Dendritic cell treated with granulocyte-macrophage colony-stimulating factor and Interleukin-4, amounts not matched to agents 40 ng/mL and 50 ng/mL, for 4 days (primary cell): ENCODE measurements around the gene COX7B2.

Experiments used
- H3K27ac Mint-ChIP-seq: one replicate; pipeline ENCODE4 v1.8.0; 2022; ENCODE audit warnings: mild to moderate bottlenecking, mixed read lengths
- H3K27me3 Mint-ChIP-seq: one replicate; pipeline ENCODE4 v1.8.0; 2022; ENCODE audit warnings: mild to moderate bottlenecking, mixed read lengths
- H3K36me3 Mint-ChIP-seq: one replicate; pipeline ENCODE4 v1.8.0; 2022; ENCODE audit warnings: low read depth, mixed read lengths
- H3K4me1 Mint-ChIP-seq: one replicate; pipeline ENCODE4 v1.8.0; 2022; ENCODE audit warnings: low read depth, mixed read lengths
- H3K4me3 Mint-ChIP-seq: one replicate; pipeline ENCODE4 v1.8.0; 2022; ENCODE audit warnings: mild to moderate bottlenecking, moderate library complexity, mixed read lengths
- H3K9me3 Mint-ChIP-seq: one replicate; pipeline ENCODE4 v1.8.0; 2022; ENCODE audit warnings: mixed read lengths
- intact Hi-C: fragments of 100-400 bp; cut with micrococcal nuclease; formaldehyde crosslinking; loops from one replicate; pipeline ENCODE4 v1.15.0; 2022

Gene COX7B2

DNA sequence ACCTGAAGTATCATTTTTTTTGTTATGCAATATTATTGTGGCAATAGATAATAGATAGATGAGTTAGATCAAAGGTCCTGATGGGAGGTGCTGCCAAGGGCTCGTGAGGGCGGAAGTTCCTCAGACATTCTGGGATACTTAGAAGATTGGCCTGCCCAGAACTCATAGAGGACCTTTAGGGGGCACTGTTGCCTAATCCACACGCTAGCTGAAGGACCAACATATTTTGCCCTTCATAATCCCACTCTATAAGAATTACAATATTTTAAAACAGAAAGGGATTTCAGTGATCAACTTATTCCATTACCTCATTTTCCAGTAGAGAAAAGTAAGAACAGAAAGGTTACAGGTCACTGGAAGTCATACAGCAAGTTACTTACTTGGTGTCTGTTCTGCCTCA is 22.9 kb upstream of the COX7B2 start:
- no peaks in the 10 kb centered on the region for H3K9me3 Mint-ChIP-seq
- no peak overlapping the region for H3K27ac Mint-ChIP-seq
- H3K36me3 Mint-ChIP-seq: no peaks in the 10 kb centered on the region
- H3K27me3 Mint-ChIP-seq: peaks cover 5% of the 10 kb centered on the region
- no peaks in the 10 kb centered on the region for H3K4me1 Mint-ChIP-seq
- intact Hi-C loops: loop anchor here (1.0 to 10.0 kb wide), 4 partner anchors 190 to 633 kb away; no protein-coding TSS in a partner anchor
- H3K4me3 Mint-ChIP-seq: no peak overlapping the region

DNA sequence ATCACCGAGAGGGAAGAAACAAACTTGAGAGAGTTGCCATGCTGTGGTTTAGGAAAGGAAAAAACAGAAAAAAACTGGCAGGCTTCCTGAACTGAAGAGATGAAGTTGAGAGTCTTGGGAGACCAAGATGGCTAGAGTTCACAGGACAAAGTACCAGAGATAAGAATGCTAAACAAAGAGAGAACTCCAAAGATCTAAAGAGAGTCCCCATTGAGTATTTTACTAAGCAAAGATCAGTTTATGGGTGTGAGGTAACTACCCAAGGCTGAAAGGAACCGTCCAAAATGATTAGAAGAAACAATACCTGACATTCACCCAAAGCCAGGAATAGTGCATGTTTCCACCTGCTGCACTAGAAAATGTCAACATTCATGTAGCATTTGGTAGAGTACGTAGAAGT is 21.8 kb upstream of the COX7B2 start:
- intact Hi-C loops: loop anchor here (5.0 to 10.0 kb wide), 3 partner anchors 286 to 634 kb away; no protein-coding TSS in a partner anchor
- no peak overlapping the region for H3K27ac Mint-ChIP-seq

DNA sequence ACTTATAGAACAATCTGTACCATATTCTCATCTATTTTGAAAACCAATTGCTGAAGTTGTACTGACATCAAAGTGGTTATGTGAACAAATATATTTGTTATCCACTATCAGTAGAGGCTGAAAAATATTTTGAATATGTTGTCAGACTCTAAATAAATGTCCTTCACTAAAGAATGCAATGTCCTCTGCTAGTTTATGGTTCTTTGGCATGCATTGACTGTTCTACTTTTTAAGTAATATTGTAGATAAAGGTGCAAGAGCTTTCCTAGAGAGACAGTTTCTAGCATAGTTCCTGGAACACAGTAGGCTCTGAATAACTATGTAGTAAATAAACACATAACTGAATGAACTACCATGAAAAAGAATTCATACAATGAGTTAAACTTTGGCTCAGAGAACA is 18.2 kb upstream of the COX7B2 start:
- Mint-ChIP-seq H3K4me1 (no peaks in the 10 kb centered on the region), H3K36me3 (no peaks in the 10 kb centered on the region), H3K9me3 (no peaks in the 10 kb centered on the region), H3K27ac (no peak overlapping the region), H3K27me3 (peaks cover 2% of the 10 kb centered on the region), H3K4me3 (no peak overlapping the region)
- intact Hi-C loops: no loop called here

More for the DNA sequence above, 21.8 kb upstream of the COX7B2 start:
- Mint-ChIP-seq H3K4me1 (no peaks in the 10 kb centered on the region), H3K4me3 (no peak overlapping the region), H3K36me3 (no peaks in the 10 kb centered on the region), H3K9me3 (no peaks in the 10 kb centered on the region), H3K27me3 (peaks cover 2% of the 10 kb centered on the region)

DNA sequence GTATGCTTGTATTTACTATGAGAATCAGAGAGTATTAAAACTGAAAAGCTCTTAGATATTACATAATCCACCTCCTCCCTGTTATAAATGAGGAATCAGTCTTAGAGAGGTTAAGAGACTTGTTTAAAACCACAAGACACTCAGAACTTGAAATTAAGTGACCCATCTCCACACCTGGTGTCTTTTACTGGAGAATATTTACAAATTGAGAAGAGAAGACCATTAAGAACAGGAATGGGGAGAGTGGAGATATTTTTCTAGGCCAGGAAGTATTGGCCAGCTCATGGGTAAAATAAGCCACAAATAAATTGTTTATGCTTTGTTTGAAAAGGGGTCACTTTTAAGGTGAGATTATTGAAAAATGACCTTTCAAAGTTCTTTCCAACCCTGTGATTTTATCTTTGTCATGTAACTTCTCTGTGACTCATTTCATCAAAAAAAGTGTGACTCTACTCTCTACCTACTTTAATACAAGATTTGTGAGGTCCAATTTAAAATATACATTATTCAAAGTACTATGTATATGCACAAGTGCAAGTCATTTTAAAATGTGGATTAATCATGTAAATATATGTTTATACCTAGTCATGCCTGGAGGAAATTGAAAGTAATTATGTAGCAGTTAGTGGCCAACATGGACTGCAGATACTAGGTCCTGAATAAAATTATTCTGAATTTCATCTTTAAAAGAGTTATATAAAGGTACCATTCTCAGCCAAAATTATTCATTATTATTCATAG is 15.9 kb upstream of the COX7B2 start:
- H3K27ac Mint-ChIP-seq: no peak overlapping the region
- H3K36me3 Mint-ChIP-seq: no peaks in the 10 kb centered on the region
- H3K4me1 Mint-ChIP-seq: no peaks in the 10 kb centered on the region
- H3K4me3 Mint-ChIP-seq: no peak overlapping the region
- no peaks in the 10 kb centered on the region for H3K9me3 Mint-ChIP-seq
- peaks cover 2% of the 10 kb centered on the region for H3K27me3 Mint-ChIP-seq
- intact Hi-C loops: no loop called here

DNA sequence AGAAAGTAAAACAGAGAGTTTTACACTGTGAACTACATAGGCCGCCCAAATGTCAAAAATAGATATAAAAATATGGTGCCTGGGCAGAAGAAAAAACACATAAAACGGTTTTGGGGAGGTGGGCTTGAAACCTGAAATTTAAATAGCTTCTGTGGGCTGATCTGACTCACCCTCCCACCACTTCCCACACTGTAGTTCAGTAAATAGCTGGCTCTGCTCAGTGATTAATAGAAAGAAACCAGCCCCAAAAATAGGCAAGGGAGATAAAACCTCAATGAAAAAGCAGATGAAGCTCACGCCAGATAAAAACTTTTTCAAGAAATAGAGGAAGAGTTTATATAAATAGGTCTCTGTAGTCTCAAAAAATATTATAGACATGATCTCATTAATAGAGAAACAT is 13.2 kb upstream of the COX7B2 start:
- Mint-ChIP-seq H3K4me3 (no peak overlapping the region), H3K27ac (no peak overlapping the region), H3K4me1 (no peaks in the 10 kb centered on the region), H3K27me3 (peaks cover 2% of the 10 kb centered on the region), H3K9me3 (no peaks in the 10 kb centered on the region), H3K36me3 (no peaks in the 10 kb centered on the region)
- intact Hi-C loops: no loop called here

DNA sequence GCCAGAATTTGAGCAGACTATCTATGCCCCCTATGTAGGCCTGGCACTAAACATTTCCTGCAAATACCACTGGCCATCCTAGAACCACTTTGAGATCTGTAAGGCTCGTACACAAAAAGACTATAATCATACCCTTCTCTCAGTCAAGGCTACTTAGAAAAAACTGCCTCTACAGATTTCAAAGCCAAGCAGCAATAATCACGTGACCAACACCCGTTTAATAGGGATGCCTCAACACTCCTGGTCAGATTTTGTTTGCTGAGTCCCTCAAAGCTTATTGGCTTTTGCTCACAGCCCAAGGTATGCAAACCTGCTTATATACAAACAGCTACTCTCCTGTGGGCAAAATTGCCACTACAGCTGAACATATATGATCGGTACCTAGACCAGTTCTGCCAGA is 897 bp downstream of the COX7B2 start:
- Mint-ChIP-seq H3K9me3 (peaks cover 20% of the 10 kb centered on the region), H3K36me3 (no peaks in the 10 kb centered on the region), H3K4me1 (no peaks in the 10 kb centered on the region), H3K27ac (no peak overlapping the region), H3K27me3 (no peaks in the 10 kb centered on the region), H3K4me3 (no peak overlapping the region)
- intact Hi-C loops: no loop called here

DNA sequence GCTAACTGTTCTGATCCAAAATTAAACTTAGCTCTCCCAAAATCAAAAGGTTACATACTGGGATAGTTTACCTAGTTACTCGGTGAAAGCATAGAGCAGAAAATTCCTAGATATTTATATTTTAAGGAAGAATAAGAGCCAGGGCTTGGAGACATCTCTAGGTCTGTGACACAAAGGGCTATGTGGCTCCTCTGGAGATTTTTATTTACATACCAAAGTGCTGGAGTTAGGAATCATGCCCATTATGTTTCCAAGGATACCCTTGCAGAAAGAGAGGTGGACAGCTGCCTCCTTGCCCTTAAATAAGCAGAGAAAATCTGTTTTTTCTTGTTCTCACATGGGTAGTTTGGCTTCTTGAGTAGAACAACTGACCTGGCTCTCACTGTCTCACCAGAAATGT is 9.0 kb downstream of the COX7B2 start:
- intact Hi-C loops: no loop called here
- Mint-ChIP-seq H3K4me1 (peaks cover 3% of the 10 kb centered on the region), H3K9me3 (peaks cover 9% of the 10 kb centered on the region), H3K4me3 (no peak overlapping the region), H3K27ac (no peak overlapping the region), H3K27me3 (no peaks in the 10 kb centered on the region), H3K36me3 (no peaks in the 10 kb centered on the region)

DNA sequence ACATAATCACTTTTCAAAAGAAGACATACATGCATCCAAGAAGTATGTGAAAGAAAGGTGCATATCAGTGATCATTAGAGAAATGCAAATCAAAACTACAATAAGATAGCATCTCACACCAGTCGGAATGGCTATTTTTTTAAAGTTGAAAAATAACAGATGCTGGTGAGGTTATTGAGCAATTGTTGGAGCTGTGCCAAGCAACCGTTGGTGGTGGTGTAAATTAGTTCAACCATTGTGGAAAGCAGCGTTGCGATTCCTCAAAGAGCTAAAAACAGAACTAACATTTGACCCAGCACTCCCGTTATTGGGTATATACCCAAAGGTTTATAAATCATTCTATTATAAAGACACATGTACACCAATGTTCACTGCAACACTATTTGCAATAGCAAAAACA is 14.2 kb downstream of the COX7B2 start:
- no peak overlapping the region for H3K4me3 Mint-ChIP-seq
- no peak overlapping the region for H3K27ac Mint-ChIP-seq
- H3K9me3 Mint-ChIP-seq: peaks cover 30% of the 10 kb centered on the region
- H3K36me3 Mint-ChIP-seq: no peaks in the 10 kb centered on the region
- peaks cover 4% of the 10 kb centered on the region for H3K4me1 Mint-ChIP-seq
- intact Hi-C loops: no loop called here
- H3K27me3 Mint-ChIP-seq: no peaks in the 10 kb centered on the region

DNA sequence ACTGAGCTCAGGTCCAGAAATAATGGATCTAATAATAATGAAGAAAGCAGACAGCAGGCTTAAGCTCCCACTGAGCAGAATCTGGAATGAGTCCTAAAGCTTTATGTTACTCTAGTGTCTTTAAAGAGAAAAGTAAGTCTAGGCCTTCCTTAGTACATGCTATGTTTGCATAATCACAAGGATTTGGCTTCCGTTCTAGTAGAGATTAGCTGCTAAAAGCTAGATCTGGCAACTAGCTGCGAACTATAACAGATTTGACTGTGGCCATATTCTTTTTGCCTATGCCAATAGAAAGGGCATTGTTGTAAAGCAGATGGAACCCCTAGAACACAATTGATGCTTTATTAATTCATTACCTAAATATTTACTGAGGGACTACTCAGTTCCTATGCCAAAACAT is 19.0 kb downstream of the COX7B2 start:
- Mint-ChIP-seq H3K27me3 (no peaks in the 10 kb centered on the region), H3K9me3 (peaks cover 20% of the 10 kb centered on the region), H3K4me3 (no peak overlapping the region), H3K36me3 (no peaks in the 10 kb centered on the region), H3K4me1 (peaks cover under 1% of the 10 kb centered on the region), H3K27ac (no peak overlapping the region)
- intact Hi-C loops: no loop called here

DNA sequence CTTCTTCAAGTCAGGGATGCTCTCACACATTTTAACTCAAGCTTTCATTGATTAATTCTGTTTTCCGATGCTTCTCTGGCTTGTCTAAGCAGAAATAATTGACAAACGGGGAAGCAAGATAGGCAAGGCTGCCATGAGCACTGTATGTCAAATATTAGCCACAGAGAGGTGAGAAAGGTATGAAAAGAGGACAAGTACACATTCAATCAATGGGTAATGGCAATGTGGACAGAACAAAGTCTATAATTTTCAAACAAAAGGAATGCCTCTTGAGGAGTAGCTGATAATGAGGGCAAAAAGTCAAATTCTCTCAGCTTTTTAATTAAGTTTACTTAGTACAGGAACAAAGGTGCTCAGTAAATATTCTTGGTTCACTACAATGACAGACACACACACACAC is 19.6 kb downstream of the COX7B2 start:
- Mint-ChIP-seq H3K27ac (no peak overlapping the region), H3K4me1 (no peaks in the 10 kb centered on the region), H3K36me3 (no peaks in the 10 kb centered on the region), H3K9me3 (peaks cover 20% of the 10 kb centered on the region), H3K27me3 (no peaks in the 10 kb centered on the region), H3K4me3 (no peak overlapping the region)
- intact Hi-C loops: no loop called here

DNA sequence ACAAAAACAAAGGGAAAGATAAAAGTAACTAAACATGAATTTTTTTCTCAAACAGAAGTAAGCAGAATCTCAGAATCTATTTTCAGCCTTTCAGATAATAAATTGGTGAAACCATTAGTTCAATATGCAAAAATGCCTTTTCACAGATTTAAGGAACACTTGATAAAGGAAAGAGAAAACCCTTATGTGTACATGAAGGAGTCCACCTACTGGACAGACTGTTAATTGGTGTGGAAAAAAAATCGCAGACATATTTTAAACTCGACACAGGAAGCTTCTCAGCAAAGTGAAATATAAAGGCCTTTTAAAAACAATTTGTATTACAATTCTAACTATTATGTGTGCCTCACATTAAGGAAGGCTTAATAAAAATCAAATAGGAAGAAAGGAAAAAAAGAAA is 22.3 kb downstream of the COX7B2 start:
- Mint-ChIP-seq H3K36me3 (no peaks in the 10 kb centered on the region), H3K4me3 (no peak overlapping the region), H3K27me3 (no peaks in the 10 kb centered on the region), H3K4me1 (no peaks in the 10 kb centered on the region), H3K9me3 (no peaks in the 10 kb centered on the region), H3K27ac (no peak overlapping the region)
- intact Hi-C loops: no loop called here

DNA sequence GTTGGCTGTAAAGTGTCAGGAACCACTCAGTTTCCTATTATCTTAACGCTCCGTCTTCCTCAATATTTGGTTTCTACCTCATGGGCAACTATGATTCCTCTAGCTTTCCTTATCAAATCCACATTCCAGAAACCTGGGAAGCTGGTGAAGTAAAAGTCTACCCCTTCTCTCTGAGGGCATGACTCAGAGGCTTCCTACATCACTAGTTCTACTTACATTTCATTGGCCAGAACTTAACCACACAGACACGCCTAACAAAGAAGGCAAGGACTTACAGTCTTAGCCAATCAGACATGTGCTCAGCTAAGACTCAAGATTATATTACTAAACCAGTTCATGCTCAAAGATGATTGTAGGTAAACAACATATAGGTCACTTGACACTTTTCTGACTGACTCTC is 30.4 kb downstream of the COX7B2 start:
- H3K9me3 Mint-ChIP-seq: no peaks in the 10 kb centered on the region
- no peak overlapping the region for H3K4me3 Mint-ChIP-seq
- no peaks in the 10 kb centered on the region for H3K4me1 Mint-ChIP-seq
- no peak overlapping the region for H3K27ac Mint-ChIP-seq
- H3K36me3 Mint-ChIP-seq: no peaks in the 10 kb centered on the region
- intact Hi-C loops: no loop called here
- no peaks in the 10 kb centered on the region for H3K27me3 Mint-ChIP-seq

DNA sequence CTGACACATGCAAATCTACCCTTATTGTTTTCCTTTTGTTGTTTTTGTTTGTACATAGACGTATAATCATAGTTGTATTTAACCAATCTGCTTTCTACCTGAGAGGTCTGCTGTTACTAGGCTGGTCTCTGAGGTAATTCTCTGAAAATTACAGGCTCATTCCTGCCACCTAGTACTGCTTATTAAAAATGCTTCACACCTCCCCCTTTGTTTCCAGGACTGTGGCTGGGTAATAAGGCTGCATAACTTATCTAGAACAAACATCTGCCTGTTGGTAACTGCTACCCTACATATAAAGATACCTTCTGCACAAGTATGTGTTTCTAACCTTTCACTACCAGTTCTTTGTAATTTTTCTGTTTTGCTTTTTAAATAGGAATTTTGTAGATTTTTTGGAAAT is 34.2 kb downstream of the COX7B2 start:
- Mint-ChIP-seq H3K4me1 (no peaks in the 10 kb centered on the region), H3K27me3 (no peaks in the 10 kb centered on the region), H3K4me3 (no peak overlapping the region), H3K27ac (no peak overlapping the region), H3K9me3 (no peaks in the 10 kb centered on the region), H3K36me3 (no peaks in the 10 kb centered on the region)
- intact Hi-C loops: no loop called here

DNA sequence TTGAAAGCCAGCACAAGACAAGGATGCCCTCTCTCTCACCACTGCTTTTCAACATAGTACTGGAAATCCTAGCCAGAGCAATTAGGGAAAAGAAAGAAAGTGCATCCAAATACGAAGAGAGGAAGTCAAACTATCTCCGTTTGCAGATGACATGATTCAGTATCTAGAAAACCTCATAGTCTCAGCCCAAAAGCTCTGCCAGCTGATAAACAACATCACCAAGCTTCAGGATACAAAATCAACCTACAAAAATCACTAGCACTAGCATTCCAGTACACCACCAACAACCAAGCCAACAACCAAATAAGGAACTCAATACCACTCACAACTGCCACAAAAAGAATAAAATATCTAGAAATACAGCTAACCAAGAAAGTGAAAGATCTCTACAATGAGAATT is 38.6 kb downstream of the COX7B2 start:
- Mint-ChIP-seq H3K4me3 (no peak overlapping the region), H3K27ac (no peak overlapping the region), H3K27me3 (no peaks in the 10 kb centered on the region), H3K36me3 (no peaks in the 10 kb centered on the region), H3K9me3 (no peaks in the 10 kb centered on the region), H3K4me1 (no peaks in the 10 kb centered on the region)
- intact Hi-C loops: no loop called here

DNA sequence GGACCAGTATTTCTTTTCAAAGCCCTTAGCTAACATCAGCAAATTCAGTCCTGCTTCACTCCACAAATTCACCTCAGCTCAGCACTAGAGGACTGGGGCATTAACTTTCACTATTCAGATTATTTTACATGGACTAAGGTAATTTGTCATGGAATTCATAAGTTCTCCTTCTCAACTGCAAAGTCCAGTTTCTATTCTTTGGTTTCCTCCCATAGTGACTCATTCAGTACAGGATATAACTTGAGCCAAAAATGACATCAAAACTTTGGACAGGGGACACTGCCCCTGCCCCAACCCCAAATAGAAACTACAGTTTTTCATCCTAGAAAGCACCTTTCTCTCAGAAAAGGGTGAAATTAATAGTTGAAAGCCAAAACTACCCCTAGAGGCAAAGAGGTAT is 52.7 kb downstream of the COX7B2 start:
- intact Hi-C loops: no loop called here
- no peaks in the 10 kb centered on the region for H3K9me3 Mint-ChIP-seq
- no peak overlapping the region for H3K27ac Mint-ChIP-seq
- no peak overlapping the region for H3K4me3 Mint-ChIP-seq
- H3K36me3 Mint-ChIP-seq: no peaks in the 10 kb centered on the region
- no peaks in the 10 kb centered on the region for H3K4me1 Mint-ChIP-seq
- H3K27me3 Mint-ChIP-seq: peaks cover 2% of the 10 kb centered on the region
